C4-2B (cell line): ENCODE data around the gene CHST11.

Source experiments
- H3K27ac ChIP-seq: fragments of 450-650 bp; 2 replicates; pipeline ENCODE4 v1.5.1; 2017
- CTCF ChIP-seq: fragments of 450-650 bp; conservative IDR thresholded peaks from 2 replicates; pipeline ENCODE4 v1.5.1; 2017; ENCODE audit warnings: mild to moderate bottlenecking
- ZFX ChIP-seq: fragments of 450-650 bp; IDR thresholded peaks from 2 replicates; pipeline ENCODE4 v1.6.1; 2017

Gene CHST11

GRCh38 chr12:104710940-104711689, 254.4 kb downstream of the CHST11 start:
- TF ChIP-seq CTCF (no peak), ZFX (no peak)
- no peak overlapping the region for H3K27ac ChIP-seq

DNA sequence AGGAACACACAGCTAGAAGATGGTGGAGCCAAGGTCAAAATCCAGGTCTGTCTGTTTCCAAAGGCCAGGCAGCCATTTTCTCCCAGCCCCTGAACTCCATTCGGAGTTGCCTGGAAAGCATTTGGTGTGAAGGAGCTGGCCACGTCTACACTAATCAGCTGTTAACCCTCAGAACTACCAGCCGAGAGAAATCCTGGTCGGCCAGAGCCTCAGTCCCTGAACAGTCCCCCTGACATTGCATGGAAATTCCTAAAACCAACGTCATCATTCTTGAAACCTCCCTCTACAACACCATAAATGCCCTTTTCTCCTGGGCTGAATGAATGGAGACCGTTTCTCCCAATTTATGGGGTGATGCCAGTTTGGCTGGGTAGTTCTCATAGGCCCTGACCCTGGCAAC, 255.7 kb downstream of the CHST11 start:
- no peak overlapping the region for H3K27ac ChIP-seq
- no peak for TF ChIP-seq ZFX
- TF ChIP-seq CTCF, result no peak

GRCh38 chr12:104712968-104713367, 256.2 kb downstream of the CHST11 start:
- TF ChIP-seq ZFX, result no peak
- no peak for TF ChIP-seq CTCF

DNA sequence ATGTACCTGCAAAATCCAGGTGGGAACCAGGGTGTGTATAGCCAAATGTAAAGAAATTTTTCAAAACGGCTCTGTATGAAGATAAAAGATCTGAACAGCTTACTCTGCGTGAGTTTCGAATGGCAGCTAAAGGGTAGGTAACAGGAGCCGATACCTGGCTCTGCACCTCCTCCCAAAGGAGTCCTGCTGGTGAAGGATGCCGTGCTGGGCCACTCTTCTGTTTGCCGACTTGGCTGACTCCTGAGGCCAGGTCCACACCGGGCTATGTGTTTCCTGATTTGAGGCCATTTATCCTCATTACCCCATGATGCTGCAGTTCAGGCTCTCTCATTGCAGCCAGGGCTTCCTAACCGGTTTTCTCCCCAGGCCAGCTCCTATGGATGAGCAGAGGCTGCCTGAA, 256.7 kb downstream of the CHST11 start:
- no peak for TF ChIP-seq ZFX
- no peak for TF ChIP-seq CTCF
- H3K27ac ChIP-seq, result no peak overlapping the region

More at GRCh38 chr12:104712968-104713367, 256.2 kb downstream of the CHST11 start:
- no peak overlapping the region for H3K27ac ChIP-seq

DNA sequence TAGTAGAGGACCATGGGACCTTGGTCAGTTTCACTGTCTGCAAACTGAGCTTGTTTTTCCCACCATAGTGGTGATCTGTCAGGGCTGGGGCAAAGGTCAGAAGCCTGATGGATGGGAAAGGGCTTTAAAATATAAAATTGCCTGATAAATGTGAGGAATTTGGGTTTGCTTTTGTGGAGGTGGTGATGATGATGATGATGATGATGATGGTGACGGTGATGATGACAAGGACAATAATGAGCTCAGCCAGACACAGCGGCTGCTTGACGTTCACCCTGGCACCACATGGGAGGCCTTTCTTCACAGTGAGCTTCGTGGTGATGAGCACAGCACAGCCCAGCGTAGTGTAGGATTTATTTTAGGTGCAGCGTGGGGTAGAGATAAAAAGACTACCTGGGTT, 257.6 kb downstream of the CHST11 start:
- no peak overlapping the region for H3K27ac ChIP-seq
- TF ChIP-seq ZFX, result no peak
- no peak for TF ChIP-seq CTCF

DNA sequence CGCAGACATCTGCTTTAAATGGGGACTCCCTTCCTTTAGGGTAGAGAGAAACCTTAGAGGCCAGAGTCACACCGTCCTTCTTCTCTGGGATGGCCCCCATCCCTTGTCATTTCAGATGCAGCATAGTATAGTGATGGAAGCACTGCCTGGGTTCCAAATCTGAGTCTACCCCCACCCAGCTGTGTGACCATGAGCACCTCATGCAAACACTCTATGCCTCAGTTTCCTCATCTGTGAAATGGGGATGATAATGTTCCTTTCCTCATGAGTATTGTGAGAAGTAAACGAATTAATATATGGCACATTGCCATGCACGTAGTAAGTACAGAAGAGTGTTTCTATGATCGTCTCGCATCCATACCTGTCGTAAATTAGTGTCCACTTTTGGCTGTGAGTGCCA, 259.4 kb downstream of the CHST11 start:
- no peak for TF ChIP-seq ZFX
- TF ChIP-seq CTCF, result no peak

DNA sequence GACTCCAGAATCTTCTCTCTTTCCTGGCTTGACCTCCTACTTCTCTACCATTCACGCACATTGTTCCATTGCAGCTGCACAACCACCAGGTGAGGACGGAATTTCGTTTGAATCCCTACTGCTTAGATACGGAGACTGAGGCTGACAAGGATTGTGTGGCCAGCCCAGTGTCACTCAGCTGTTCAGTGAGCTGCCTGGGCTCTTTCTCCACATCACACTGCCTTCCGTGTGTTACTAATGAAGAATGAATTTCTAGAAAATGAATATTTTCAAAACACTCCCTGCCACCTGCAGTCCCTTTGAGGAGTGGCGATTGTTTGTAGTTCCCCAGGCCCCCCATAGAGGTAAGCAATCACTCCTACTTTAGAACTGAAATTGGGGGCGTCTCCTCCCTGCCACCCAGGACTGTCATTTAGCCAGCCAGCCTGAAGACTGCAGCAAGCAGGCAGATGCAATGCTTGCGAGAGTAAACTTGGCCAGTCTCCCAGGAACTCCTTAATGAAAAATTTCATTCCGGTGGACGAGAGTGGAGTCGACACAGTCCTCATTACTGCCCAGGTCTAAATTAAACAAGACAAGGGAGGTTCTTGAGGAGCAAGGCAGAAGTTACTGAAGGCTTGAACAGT, 261.7 kb downstream of the CHST11 start:
- TF ChIP-seq ZFX (no peak), CTCF (no peak)
- no peak overlapping the region for H3K27ac ChIP-seq

More for the DNA sequence above, 259.4 kb downstream of the CHST11 start:
- no peak overlapping the region for H3K27ac ChIP-seq
